Tibial nerve (tissue), 4 donors: Measurements from ENCODE around the gene ID3. TPM values are rescaled to one million over a fixed set of nuclear protein-coding genes. Genes with fewer than 3 reads are reported as not detected.

Source experiments
- DNase-seq, 2 donors: peaks; one replicate each; pipeline ENCODE4 v3.0.0-alpha.2; 2019; ENCODE audit warnings: low spot score in 2 of 2
- H3K27ac ChIP-seq, 4 donors: fragments of 200-600 bp; sonication (generic) in 3 of 4; one replicate each; pipeline ENCODE4 v1.5.1; 2017 to 2019; ENCODE audit warnings: mild to moderate bottlenecking in 1 of 4
- H3K27me3 ChIP-seq, 2 donors: fragments of 200-600 bp; sonication (generic) in 1 of 2; one replicate each; pipeline versions ENCODE4 v1.5.1 to v1.6.0; 2017 to 2019
- H3K36me3 ChIP-seq, 3 donors: fragments of 200-600 bp; sonication (generic); one replicate each; pipeline ENCODE4 v1.5.1; 2018 to 2019
- H3K4me1 ChIP-seq, 4 donors: fragments of 200-600 bp; sonication (generic) in 3 of 4; one replicate each; pipeline ENCODE4 v1.5.1; 2017 to 2019
- H3K4me3 ChIP-seq, 4 donors: fragments of 200-600 bp; sonication (generic) in 3 of 4; one replicate each; pipeline ENCODE4 v1.5.1; 2017 to 2019; ENCODE audit warnings: mild to moderate bottlenecking in 1 of 4, moderate library complexity in 1 of 4
- H3K9me3 ChIP-seq, 4 donors: fragments of 200-600 bp; sonication (generic) in 3 of 4; one replicate each; pipeline ENCODE4 v1.5.1; 2017 to 2019
- CTCF ChIP-seq, 5 experiments: fragments of 200-600 bp in 3 of 5; fragments of 450-650 bp in 2 of 5; sonication (generic) in 3 of 5; IDR thresholded peaks; one replicate each; pipeline ENCODE4 v1.5.1; 2016 to 2019; ENCODE audit warnings: antibody characterized with exemption in 5 of 5, mild to moderate bottlenecking in 3 of 5, moderate library complexity in 2 of 5
- EP300 ChIP-seq, 2 donors: sonication (generic); formaldehyde crosslinking; IDR thresholded peaks; one replicate each; pipeline ENCODE4 v1.6.1; 2017; ENCODE audit warnings: antibody characterized with exemption in 2 of 2, mild to moderate bottlenecking in 1 of 2
- POLR2A ChIP-seq, 2 donors: fragments of 450-650 bp; IDR thresholded peaks; one replicate each; pipeline ENCODE4 v1.6.1; 2017; ENCODE audit warnings: antibody characterized with exemption in 2 of 2, mild to moderate bottlenecking in 2 of 2, moderate library complexity in 2 of 2
- whole genome bisulfite sequencing, 2 donors: methylation state at CpG; one replicate each; pipeline ENCODE4 v1.1.5; 2018; 5-methylcytosine and 5-hydroxymethylcytosine counted together
- total RNA-seq, 4 donors: library from RNA; depleted of rRNA; stranded (reverse); fragments of >200 nt; gene quantifications; one replicate each; pipeline ENCODE4 v1.1.0, GENCODE V29; 2016

ID3 gene
- total RNA-seq, 4 donors from 2014 or later = 263 to 369 (median 312) TPM

GRCh38 chr1:23554481-23555269 lies 4.6 kb downstream of the ID3 start:
- Histone ChIP-seq H3K4me1 (peaks cover 0 to 42% (median 20%) of the 10 kb centered on the region in 4 donors), H3K4me3 (peak overlapping the region; percentile 44 to 93 (median 82)), H3K27me3 (no peaks in the 10 kb centered on the region), H3K9me3 (no peaks in the 10 kb centered on the region), H3K27ac (peak overlapping the region; percentile 90 to 97 (median 96)), H3K36me3 (peaks cover 0 to 13% (median 0%) of the 10 kb centered on the region in 3 donors)
- 2% methylated on average over 58 to 69 of the region's 81 CpGs for WGBS, 2 donors
- TF ChIP-seq POLR2A (IDR thresholded peaks at IDR 0.05) = peak; percentile 82 to 91
- peak in 4 of 5 experiments; percentile 25 to 53 (median 40) for TF ChIP-seq CTCF (IDR thresholded peaks at IDR 0.05)
- peak in 1 of 2 donors; percentile 87 for TF ChIP-seq EP300 (IDR thresholded peaks at IDR 0.05)
- DNase-seq = peak; percentile 65 to 69

GRCh38 chr1:23554127-23554480 lies 5.2 kb downstream of the ID3 start:
- Histone ChIP-seq H3K4me3 (peak overlapping the region; percentile 44 to 79 (median 56)), H3K9me3 (no peaks in the 10 kb centered on the region), H3K27me3 (no peaks in the 10 kb centered on the region), H3K4me1 (peaks cover 0 to 44% (median 20%) of the 10 kb centered on the region in 4 donors), H3K36me3 (peaks cover 0 to 13% (median 0%) of the 10 kb centered on the region in 3 donors), H3K27ac (peak overlapping the region; percentile 87 to 97 (median 96))
- 26 to 36% methylated on average over 12 of the region's 12 CpGs for WGBS, 2 donors
- no peak for TF ChIP-seq CTCF (IDR thresholded peaks at IDR 0.05)
- TF ChIP-seq EP300 (IDR thresholded peaks at IDR 0.05) = no peak
- no peak for TF ChIP-seq POLR2A (IDR thresholded peaks at IDR 0.05)
- no peak for DNase-seq

- TF ChIP-seq EP300 (IDR thresholded peaks at IDR 0.05) (no peak), POLR2A (IDR thresholded peaks at IDR 0.05) (no peak), CTCF (IDR thresholded peaks at IDR 0.05) (no peak)
- H3K4me1 ChIP-seq = peaks cover 0 to 51% (median 20%) of the 10 kb centered on the region in 4 donors
- H3K36me3 ChIP-seq = peaks cover 0 to 11% (median 0%) of the 10 kb centered on the region in 3 donors
- WGBS, 2 donors = 57 to 66% methylated on average over 21 of the region's 21 CpGs
- no peaks in the 10 kb centered on the region for H3K27me3 ChIP-seq
- DNase-seq = no peak
- peak overlapping the region; percentile 87 to 97 (median 96) for H3K27ac ChIP-seq
- H3K9me3 ChIP-seq = no peaks in the 10 kb centered on the region
- H3K4me3 ChIP-seq = no peak overlapping the region
These were observed 5.8 kb downstream of the ID3 start for GRCh38 chr1:23553231-23554126.

- H3K36me3 ChIP-seq = no peaks in the 10 kb centered on the region
- H3K27ac ChIP-seq = no peak overlapping the region
- WGBS, 2 donors = 70 to 78% methylated on average over 4 of the region's 4 CpGs
- no peak for DNase-seq
- no peaks in the 10 kb centered on the region for H3K9me3 ChIP-seq
- no peaks in the 10 kb centered on the region for H3K27me3 ChIP-seq
- H3K4me3 ChIP-seq = no peak overlapping the region
- TF ChIP-seq EP300 (IDR thresholded peaks at IDR 0.05) (no peak), POLR2A (IDR thresholded peaks at IDR 0.05) (no peak), CTCF (IDR thresholded peaks at IDR 0.05) (no peak)
- H3K4me1 ChIP-seq = peaks cover 0 to 44% (median 16%) of the 10 kb centered on the region in 4 donors
These were observed 7.5 kb downstream of the ID3 start for GRCh38 chr1:23551849-23552248.
